Calu3 (cell line): ENCODE results near the gene SURF6. TPM values are rescaled to one million over a fixed set of nuclear protein-coding genes. Genes with fewer than 3 reads are reported as not detected.

ENCODE experiments used
- BruUV-seq: library from RNA; stranded (reverse); fragments of 400-500 nt; replicated peaks from 2 replicates; lab custom pipeline; 2021; lab: Mats Ljungman, UMichigan
- CTCF ChIA-PET: fragments of 300-600 bp; sonication (Branson Sonifier 250); formaldehyde crosslinking; loops from one replicate; lab custom pipeline; 2022; ENCODE audit warnings: antibody characterized with exemption; lab: Charles Lee
- DNase-seq: peaks from one replicate; pipeline ENCODE4 v3.0.0; 2022
- H3K27ac Mint-ChIP-seq: one replicate; pipeline ENCODE4 v1.8.0; 2022; ENCODE audit warnings: mixed read lengths; ENCODE audit not compliant: unreplicated experiment
- H3K27me3 Mint-ChIP-seq: one replicate; pipeline ENCODE4 v1.8.0; 2022; ENCODE audit warnings: mixed read lengths; ENCODE audit not compliant: unreplicated experiment
- H3K36me3 Mint-ChIP-seq: one replicate; pipeline ENCODE4 v1.8.0; 2022; ENCODE audit warnings: mild to moderate bottlenecking, moderate library complexity, mixed read lengths; ENCODE audit not compliant: insufficient read depth, unreplicated experiment
- H3K4me1 Mint-ChIP-seq: one replicate; pipeline ENCODE4 v1.8.0; 2022; ENCODE audit warnings: mild to moderate bottlenecking, low read depth, mixed read lengths; ENCODE audit not compliant: unreplicated experiment
- H3K4me3 Mint-ChIP-seq: one replicate; pipeline ENCODE4 v1.8.0; 2022; ENCODE audit warnings: mild to moderate bottlenecking, low read depth, moderate library complexity, mixed read lengths; ENCODE audit not compliant: unreplicated experiment
- H3K9me3 Mint-ChIP-seq: one replicate; pipeline ENCODE4 v1.8.0; 2022; ENCODE audit warnings: low read depth, mixed read lengths; ENCODE audit not compliant: unreplicated experiment
- intact Hi-C: fragments of 100-400 bp; cut with micrococcal nuclease; formaldehyde crosslinking; loops from one replicate; pipeline ENCODE4 v1.10.0; 2022; ENCODE audit not compliant: unreplicated experiment
- total RNA-seq: library from RNA; stranded (reverse); gene quantifications from 2 replicates; pipeline ENCODE4 v1.2.3, GENCODE V29; 2022
- TF ChIP-seq, protein P1 (sequence below): fragments of 200-600 bp; IDR thresholded peaks from one replicate; pipeline ENCODE4 v1.8.0; 2022; ENCODE audit warnings: antibody characterized with exemption; ENCODE audit not compliant: unreplicated experiment

The SURF6 gene
- total RNA-seq, 1 experiment from 2014 or later: 20.4 TPM

- Mint-ChIP-seq H3K27ac (no peak overlapping the region), H3K36me3 (peaks cover 52% of the 10 kb centered on the region), H3K4me1 (peaks cover 6% of the 10 kb centered on the region), H3K4me3 (peak overlapping the region; percentile 82), H3K9me3 (no peaks in the 10 kb centered on the region), H3K27me3 (no peaks in the 10 kb centered on the region)
- BruUV-seq: no TSS peak
- DNase-seq: no peak
- TF ChIP-seq, protein P1, sequence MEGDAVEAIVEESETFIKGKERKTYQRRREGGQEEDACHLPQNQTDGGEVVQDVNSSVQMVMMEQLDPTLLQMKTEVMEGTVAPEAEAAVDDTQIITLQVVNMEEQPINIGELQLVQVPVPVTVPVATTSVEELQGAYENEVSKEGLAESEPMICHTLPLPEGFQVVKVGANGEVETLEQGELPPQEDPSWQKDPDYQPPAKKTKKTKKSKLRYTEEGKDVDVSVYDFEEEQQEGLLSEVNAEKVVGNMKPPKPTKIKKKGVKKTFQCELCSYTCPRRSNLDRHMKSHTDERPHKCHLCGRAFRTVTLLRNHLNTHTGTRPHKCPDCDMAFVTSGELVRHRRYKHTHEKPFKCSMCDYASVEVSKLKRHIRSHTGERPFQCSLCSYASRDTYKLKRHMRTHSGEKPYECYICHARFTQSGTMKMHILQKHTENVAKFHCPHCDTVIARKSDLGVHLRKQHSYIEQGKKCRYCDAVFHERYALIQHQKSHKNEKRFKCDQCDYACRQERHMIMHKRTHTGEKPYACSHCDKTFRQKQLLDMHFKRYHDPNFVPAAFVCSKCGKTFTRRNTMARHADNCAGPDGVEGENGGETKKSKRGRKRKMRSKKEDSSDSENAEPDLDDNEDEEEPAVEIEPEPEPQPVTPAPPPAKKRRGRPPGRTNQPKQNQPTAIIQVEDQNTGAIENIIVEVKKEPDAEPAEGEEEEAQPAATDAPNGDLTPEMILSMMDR: no peak
- CTCF ChIA-PET: no interaction called here
- intact Hi-C loops: loop anchor here (10.0 kb wide), 1 partner anchor 59 kb away; no protein-coding TSS in a partner anchor
Measured at GRCh38 chr9:133346021-133346785, 10.2 kb upstream of the SURF6 start.

DNA sequence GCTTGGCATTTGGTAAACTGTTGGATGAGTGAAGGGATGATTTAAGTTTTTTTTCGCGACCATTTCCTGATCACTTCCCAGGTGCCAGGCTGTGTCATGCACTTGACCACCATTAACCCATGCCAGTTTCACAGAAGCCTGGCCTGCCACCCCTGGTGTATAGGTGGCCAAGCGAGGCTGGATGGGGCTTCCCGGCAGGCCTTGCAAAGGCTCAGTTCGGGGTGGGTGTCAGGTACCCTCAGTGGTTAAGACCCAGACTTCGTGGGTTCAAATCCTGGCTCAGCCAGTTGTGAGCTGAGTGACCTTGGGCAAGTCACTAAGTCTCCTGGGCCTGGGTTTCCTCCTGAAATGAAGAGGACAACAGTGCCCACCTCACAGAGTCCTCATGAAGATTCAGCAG is 9.6 kb upstream of the SURF6 start:
- intact Hi-C loops: loop anchor here (10.0 kb wide), 1 partner anchor 59 kb away; no protein-coding TSS in a partner anchor
- no peak for DNase-seq
- TF ChIP-seq, protein P1: no peak
- BruUV-seq: no TSS peak
- Mint-ChIP-seq H3K27ac (no peak overlapping the region), H3K9me3 (no peaks in the 10 kb centered on the region), H3K4me1 (peaks cover 6% of the 10 kb centered on the region), H3K27me3 (no peaks in the 10 kb centered on the region), H3K36me3 (peaks cover 49% of the 10 kb centered on the region), H3K4me3 (no peak overlapping the region)
- CTCF ChIA-PET: no interaction called here

DNA sequence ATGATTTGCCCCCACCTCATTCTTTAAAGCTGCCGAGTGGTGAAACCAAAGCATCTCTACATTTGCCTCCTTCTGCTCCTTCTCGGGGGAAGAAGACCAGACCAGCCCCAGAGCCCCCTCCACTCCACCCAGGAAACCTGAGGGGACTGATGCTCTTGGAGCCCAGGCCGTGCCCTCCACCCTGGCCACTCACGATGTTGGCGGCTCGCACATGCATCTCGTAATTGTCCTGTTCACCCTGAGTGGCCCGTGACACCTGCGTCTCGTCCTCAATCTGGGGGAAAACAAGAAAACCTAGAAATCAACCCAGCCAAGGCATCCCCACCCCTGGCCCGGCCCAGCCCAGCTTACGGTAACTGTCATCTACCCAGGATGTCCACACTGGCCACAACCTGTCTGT is 9.0 kb upstream of the SURF6 start:
- Mint-ChIP-seq H3K9me3 (no peaks in the 10 kb centered on the region), H3K27ac (no peak overlapping the region), H3K4me3 (no peak overlapping the region), H3K4me1 (peaks cover 4% of the 10 kb centered on the region), H3K27me3 (no peaks in the 10 kb centered on the region), H3K36me3 (peaks cover 43% of the 10 kb centered on the region)
- TF ChIP-seq, protein P1: no peak
- no TSS peak for BruUV-seq
- intact Hi-C loops: loop anchor here (10.0 kb wide), 1 partner anchor 60 kb away; no protein-coding TSS in a partner anchor
- DNase-seq: no peak
- CTCF ChIA-PET: no interaction called here

DNA sequence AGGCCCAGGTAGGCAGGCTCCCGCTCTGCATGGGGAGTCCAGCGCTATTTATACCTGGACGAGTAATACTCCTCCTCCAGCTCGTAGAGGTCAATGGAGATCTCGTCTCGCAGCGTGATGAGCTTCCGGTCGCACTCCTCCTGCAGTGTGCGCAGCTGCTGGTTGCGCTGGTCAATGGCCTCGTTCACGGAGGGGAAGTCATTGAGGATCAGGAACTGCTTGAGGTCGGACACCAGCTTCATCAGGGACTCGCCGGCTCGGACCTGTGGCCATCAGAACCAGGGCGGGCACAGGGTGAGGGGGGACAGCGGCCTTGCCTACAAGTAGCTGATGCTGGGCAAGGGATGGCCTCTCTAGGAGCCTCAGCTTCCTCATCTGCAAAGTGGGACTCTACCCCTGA is 8.1 kb upstream of the SURF6 start:
- Mint-ChIP-seq H3K4me3 (no peak overlapping the region), H3K9me3 (no peaks in the 10 kb centered on the region), H3K36me3 (peaks cover 34% of the 10 kb centered on the region), H3K4me1 (no peaks in the 10 kb centered on the region), H3K27me3 (no peaks in the 10 kb centered on the region), H3K27ac (no peak overlapping the region)
- no peak for DNase-seq
- BruUV-seq: no TSS peak
- TF ChIP-seq, protein P1: no peak
- CTCF ChIA-PET: no interaction called here
- intact Hi-C loops: loop anchor here (10.0 kb wide), 1 partner anchor 61 kb away; no protein-coding TSS in a partner anchor
